Brain microvascular endothelial cell (primary cell): ENCODE measurements around the gene GNAI2.
"Not testable (repeated sequence)": the region's sequence is repeated elsewhere in the genome, so short reads cannot be mapped to it uniquely, and the experiment has no call there.

Source experiments
- DNase-seq: peaks from one replicate; pipeline ENCODE4 v3.0.0-alpha.2; 2020
- H3K27ac ChIP-seq: fragments of 250-450 bp; sonication (Bioruptor Pico); 2 replicates; pipeline ENCODE4 v1.5.1; 2020; ENCODE audit warnings: mild to moderate bottlenecking, moderate library complexity
- H3K27me3 ChIP-seq: fragments of 250-450 bp; sonication (Bioruptor Pico); replicated peaks from 2 replicates; pipeline ENCODE4 v1.5.1; 2020; ENCODE audit warnings: mild to moderate bottlenecking
- H3K36me3 ChIP-seq: fragments of 250-450 bp; sonication (Bioruptor Pico); replicated peaks from 2 replicates; pipeline ENCODE4 v1.5.1; 2020; ENCODE audit warnings: mild to moderate bottlenecking
- H3K4me3 ChIP-seq: 2 replicates; pipeline ENCODE4 v1.5.1; 2011; ENCODE audit warnings: low read depth, mild to moderate bottlenecking, control low read depth, low read length, moderate library complexity
- in situ Hi-C: cut with HindIII; loops from 2 replicates; pipeline ENCODE4 v1.10.0; 2017; ENCODE audit warnings: low sequenced_read_pairs, low pct_ligation_motif_present
- TF ChIP-seq, protein P1 (sequence below): IDR thresholded peaks from 2 replicates; pipeline ENCODE4 v1.5.1; 2011; ENCODE audit warnings: low read depth, mild to moderate bottlenecking, moderate library complexity, low read length, control low read depth, inconsistent platforms; ENCODE audit errors: missing control alignments

GNAI2 gene

DNA sequence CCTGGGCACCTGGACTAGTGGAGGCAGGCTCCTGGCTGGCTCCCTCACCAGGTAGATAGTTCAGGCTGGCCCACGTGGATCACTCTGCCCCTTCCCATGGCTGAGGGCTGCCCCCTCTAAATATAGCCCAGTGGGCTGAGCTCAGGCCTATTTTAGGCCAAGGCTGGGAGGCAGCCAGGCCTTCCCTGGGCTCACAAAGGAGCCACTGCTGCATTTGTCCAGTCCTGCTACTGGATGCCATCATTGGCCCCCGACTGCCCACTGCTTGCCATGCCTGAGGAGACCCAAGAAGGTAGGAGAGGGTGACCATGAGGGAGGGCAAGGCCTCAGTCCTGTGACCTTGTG, 42.8 kb downstream of the GNAI2 start, which contains the start of gene LSMEM2:
LSMEM2 (plus strand) TSS at position 208 of the 345 bp plus-strand sequence; CDS start at position 235, 27 bp downstream.
- no peak for DNase-seq
- peaks cover 20% of the 10 kb centered on the region for H3K27me3 ChIP-seq
- H3K36me3 ChIP-seq = no peaks in the 10 kb centered on the region
- H3K4me3 ChIP-seq = no peak within 1 kb of the TSS
- TF ChIP-seq, protein P1, sequence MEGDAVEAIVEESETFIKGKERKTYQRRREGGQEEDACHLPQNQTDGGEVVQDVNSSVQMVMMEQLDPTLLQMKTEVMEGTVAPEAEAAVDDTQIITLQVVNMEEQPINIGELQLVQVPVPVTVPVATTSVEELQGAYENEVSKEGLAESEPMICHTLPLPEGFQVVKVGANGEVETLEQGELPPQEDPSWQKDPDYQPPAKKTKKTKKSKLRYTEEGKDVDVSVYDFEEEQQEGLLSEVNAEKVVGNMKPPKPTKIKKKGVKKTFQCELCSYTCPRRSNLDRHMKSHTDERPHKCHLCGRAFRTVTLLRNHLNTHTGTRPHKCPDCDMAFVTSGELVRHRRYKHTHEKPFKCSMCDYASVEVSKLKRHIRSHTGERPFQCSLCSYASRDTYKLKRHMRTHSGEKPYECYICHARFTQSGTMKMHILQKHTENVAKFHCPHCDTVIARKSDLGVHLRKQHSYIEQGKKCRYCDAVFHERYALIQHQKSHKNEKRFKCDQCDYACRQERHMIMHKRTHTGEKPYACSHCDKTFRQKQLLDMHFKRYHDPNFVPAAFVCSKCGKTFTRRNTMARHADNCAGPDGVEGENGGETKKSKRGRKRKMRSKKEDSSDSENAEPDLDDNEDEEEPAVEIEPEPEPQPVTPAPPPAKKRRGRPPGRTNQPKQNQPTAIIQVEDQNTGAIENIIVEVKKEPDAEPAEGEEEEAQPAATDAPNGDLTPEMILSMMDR = no peak
- H3K27ac ChIP-seq = no peak within 1 kb of the TSS
- in situ Hi-C loops = no loop called here

- Histone ChIP-seq H3K4me3 (no peak overlapping the region), H3K27ac (no peak overlapping the region), H3K36me3 (no peaks in the 10 kb centered on the region), H3K27me3 (peaks cover 14% of the 10 kb centered on the region)
- DNase-seq = no peak
- TF ChIP-seq, protein P1 = no peak
- in situ Hi-C loops = no loop called here
Observed at GRCh38 chr3:50279255-50280016, 43.4 kb downstream of the GNAI2 start.

GRCh38 chr3:50284121-50284520, 48.1 kb downstream of the GNAI2 start:
- H3K27me3 ChIP-seq, H3K27ac ChIP-seq, in situ Hi-C loops, H3K4me3 ChIP-seq, DNase-seq: not testable (repeated sequence)
- peaks cover 14% of the 10 kb centered on the region for H3K36me3 ChIP-seq

- H3K27me3 ChIP-seq = no peaks in the 10 kb centered on the region
- no peak for DNase-seq
- H3K36me3 ChIP-seq = peaks cover 25% of the 10 kb centered on the region
- TF ChIP-seq, protein P1 = no peak
- H3K4me3 ChIP-seq = no peak overlapping the region
- in situ Hi-C loops = no loop called here
- H3K27ac ChIP-seq = no peak overlapping the region
Observed at GRCh38 chr3:50286322-50287227, 50.6 kb downstream of the GNAI2 start.

DNA sequence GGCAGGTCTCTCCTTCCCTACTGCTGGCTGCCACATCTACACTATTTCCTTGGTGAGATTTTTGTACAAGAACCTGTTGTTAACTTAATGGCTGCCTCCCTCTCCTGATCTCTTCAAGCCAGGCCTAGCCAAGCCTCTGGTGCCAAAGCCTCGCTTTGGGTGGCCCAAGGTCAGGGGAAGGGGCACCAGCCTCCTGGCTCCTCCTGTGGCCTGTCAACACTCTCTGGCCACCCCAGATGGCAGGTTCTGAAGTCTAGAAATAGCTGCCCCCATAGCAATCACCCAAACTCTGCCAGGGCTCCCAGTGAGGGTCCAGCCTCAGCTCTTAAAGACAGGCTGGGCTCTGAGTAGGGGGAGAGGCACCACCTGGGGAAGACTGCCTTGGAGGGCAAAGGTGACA, 51.3 kb downstream of the GNAI2 start:
- H3K36me3 ChIP-seq = peaks cover 25% of the 10 kb centered on the region
- H3K27ac ChIP-seq = no peak overlapping the region
- H3K27me3 ChIP-seq = no peaks in the 10 kb centered on the region
- no peak for DNase-seq
- H3K4me3 ChIP-seq = no peak overlapping the region
- TF ChIP-seq, protein P1 = no peak
- in situ Hi-C loops = no loop called here

DNA sequence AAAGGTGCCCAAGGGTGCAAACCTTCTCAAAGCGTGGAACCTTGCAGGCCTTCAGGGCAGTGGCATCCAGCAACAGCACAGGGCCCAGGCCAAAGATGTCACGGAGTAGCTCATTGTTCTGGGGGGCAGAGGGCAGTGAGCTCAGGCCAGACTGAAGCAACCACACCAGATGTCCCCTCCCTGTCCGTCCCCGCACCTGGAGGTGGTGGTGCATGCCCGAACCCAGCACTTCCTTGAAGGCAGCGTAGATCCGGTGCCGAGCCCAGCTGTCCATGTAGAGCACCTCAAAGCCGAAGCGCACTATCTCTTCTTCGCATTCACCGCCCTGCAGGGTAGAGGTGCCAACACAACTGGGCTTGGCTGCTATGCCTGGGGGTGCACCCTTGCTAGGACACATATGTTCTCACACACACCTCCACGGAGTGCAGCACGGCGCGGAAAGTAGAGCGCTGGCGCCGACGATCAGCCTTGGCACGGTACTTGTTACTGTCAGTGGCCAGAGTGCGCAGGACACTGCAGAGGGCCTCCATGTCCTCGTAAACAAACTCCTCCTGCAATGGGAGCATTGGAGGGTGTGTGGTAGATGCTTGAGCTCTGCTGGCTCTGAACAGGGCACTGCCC, 52.5 kb downstream of the GNAI2 start:
- in situ Hi-C loops = no loop called here
- peaks cover 25% of the 10 kb centered on the region for H3K36me3 ChIP-seq
- DNase-seq = no peak
- TF ChIP-seq, protein P1 = no peak
- no peak overlapping the region for H3K4me3 ChIP-seq
- no peaks in the 10 kb centered on the region for H3K27me3 ChIP-seq
- no peak overlapping the region for H3K27ac ChIP-seq
